ENCODE results near the gene NTN5.

DNA sequence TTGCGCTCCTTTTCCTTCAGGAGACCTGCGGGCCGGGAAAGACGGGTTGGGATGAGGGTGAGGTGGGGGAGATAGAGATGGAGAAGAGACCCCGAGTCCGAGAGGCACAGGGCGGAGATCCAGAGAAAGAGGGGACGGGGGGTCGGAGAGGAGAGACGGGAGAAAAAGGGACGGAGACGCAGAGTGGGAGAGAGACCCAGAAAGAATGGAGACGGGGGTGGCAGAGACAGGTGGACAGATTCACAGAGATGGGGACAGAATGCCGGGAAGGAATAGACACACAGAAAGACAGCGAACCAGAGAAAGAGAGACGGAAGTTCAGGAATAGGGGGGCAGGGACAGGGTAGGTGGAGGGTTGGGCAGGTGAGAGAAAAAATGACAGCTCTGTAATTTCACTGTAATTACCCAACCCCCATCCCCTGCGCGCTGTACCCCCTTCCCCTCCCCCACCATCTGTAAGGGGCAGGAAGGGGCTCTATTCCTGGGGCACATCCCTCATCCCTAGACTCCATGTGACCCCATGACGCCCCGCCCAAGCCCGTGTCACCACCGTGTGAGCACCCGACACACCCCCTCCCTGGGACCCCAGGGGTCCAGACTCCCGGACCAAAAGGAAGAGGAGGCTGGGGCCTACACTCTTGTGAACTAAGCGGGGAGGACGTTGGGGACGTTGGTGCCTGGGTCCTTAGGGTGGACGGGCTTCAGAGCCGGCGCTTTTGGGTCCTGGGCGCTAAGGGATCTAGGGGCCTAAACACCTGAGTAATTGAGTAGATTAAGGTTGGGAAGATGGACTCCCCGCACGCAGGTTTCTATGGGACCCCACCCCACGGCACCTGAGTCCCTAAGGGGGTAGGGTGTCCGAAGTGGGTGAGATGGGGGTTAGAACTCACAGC, 36.6 kb downstream of the NTN5 start:
- TF ChIP-seq, protein P1, sequence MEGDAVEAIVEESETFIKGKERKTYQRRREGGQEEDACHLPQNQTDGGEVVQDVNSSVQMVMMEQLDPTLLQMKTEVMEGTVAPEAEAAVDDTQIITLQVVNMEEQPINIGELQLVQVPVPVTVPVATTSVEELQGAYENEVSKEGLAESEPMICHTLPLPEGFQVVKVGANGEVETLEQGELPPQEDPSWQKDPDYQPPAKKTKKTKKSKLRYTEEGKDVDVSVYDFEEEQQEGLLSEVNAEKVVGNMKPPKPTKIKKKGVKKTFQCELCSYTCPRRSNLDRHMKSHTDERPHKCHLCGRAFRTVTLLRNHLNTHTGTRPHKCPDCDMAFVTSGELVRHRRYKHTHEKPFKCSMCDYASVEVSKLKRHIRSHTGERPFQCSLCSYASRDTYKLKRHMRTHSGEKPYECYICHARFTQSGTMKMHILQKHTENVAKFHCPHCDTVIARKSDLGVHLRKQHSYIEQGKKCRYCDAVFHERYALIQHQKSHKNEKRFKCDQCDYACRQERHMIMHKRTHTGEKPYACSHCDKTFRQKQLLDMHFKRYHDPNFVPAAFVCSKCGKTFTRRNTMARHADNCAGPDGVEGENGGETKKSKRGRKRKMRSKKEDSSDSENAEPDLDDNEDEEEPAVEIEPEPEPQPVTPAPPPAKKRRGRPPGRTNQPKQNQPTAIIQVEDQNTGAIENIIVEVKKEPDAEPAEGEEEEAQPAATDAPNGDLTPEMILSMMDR (IDR thresholded peaks at IDR 0.05; ENCODE audit: insufficient read depth, low read depth, low read length): no peak
- peak; percentile 61 for TF ChIP-seq EZH2 (IDR thresholded peaks at IDR 0.05; ENCODE audit: insufficient read depth, low read length)
